Measurements from ENCODE around the gene TTC7B. TPM values are rescaled to one million over a fixed set of nuclear protein-coding genes. Genes with fewer than 3 reads are reported as not detected.

Gene TTC7B
- total and polyA plus RNA-seq, 2 of the 8 experiments (the other 6 are each of a cell fraction or from before 2014, with no cell fraction given): 23.7 to 34.0 TPM

DNA sequence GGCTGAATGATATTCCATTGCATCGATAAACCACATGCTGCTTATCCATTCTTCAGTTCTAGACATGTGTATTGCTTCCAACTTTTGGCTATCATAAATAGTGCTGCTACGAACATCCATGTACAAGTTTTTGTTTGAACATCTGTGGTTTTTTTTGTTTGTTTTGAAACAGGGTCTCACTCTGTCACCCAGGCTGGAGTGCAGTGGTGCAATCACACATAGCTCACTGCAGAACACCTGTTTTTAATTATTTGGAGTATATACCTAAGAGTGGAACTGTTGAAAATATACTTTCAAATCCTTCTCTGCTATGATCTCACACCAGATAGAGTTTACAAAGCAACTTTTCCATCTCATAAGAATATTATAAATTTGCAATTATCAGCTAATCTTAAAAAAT, 124.2 kb downstream of the TTC7B start (continued):
- TF ChIP-seq, protein P1, sequence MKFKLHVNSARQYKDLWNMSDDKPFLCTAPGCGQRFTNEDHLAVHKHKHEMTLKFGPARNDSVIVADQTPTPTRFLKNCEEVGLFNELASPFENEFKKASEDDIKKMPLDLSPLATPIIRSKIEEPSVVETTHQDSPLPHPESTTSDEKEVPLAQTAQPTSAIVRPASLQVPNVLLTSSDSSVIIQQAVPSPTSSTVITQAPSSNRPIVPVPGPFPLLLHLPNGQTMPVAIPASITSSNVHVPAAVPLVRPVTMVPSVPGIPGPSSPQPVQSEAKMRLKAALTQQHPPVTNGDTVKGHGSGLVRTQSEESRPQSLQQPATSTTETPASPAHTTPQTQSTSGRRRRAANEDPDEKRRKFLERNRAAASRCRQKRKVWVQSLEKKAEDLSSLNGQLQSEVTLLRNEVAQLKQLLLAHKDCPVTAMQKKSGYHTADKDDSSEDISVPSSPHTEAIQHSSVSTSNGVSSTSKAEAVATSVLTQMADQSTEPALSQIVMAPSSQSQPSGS (IDR thresholded peaks at IDR 0.05; ENCODE audit: low read length): no peak
- no peak for TF ChIP-seq CEBPB (IDR thresholded peaks at IDR 0.05; ENCODE audit: low read depth, low read length)
